Left colon (tissue), 2 donors: ENCODE data around the gene FYB2. TPM values are rescaled to one million over a fixed set of nuclear protein-coding genes. Genes with fewer than 3 reads are reported as not detected.

Experiments
- ATAC-seq: fragments of 200-7000 bp; cut with Tn5 transposase; one replicate; pipeline ENCODE4 v1.9.1; 2020; ENCODE audit warnings: mild to moderate bottlenecking, moderate library complexity
- DNase-seq, 2 donors: peaks; one replicate each; pipeline ENCODE4 v3.0.0-alpha.2; 2020
- intact Hi-C, 2 donors: fragments of 100-400 bp; cut with DNase I in 1 of 2; cut with micrococcal nuclease in 1 of 2; formaldehyde crosslinking; loops; one replicate each; pipeline versions ENCODE4 v1.11.2 to v1.14.0; 2022; cut with DNase I, micrococcal nuclease
- total RNA-seq, 2 donors: library from RNA; stranded (reverse); fragmentation: NEBNext Ultra II Directional; extraction: Animal tissue kit (Norgen Biotek cat#: 25700); gene quantifications; one replicate each; pipeline ENCODE4 v1.2.1, GENCODE V29; 2021
- donor health status: DM: no; HTN: no; CAD: no.
- donor health status: DM: yes; HTN: yes; CAD: no.

The FYB2 gene
- total RNA-seq, 2 donors from 2014 or later: 1.4 to 6.0 TPM

DNA sequence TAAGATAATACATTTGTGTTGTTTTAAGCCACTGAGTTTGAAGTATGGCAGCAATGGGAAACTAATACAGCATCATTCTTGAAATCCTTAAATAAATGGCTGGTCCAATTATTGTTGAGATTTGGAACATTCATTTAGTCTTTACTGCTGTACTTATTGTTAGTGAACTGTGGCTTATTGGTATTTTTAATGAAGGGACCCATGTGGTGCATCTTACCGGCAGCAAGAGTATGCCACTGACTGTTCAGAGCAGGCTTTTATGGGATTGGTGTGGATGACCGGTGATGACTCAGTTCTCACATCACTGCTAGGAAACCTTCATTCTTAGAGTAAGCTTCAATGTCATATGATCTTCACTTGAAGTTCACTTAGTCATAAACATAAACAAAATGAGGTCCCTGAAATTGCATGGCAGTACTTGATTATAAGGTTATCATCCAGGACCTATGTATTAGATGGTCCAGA is 142.6 kb downstream of the FYB2 start:
- no peak for ATAC-seq
- intact Hi-C loops: no loop called here
- DNase-seq: no peak

- ATAC-seq: no peak
- DNase-seq: no peak
- intact Hi-C loops: no loop called here
These were observed 143.4 kb downstream of the FYB2 start for GRCh38 chr1:56675763-56676162.

GRCh38 chr1:56672579-56672978 is 146.6 kb downstream of the FYB2 start:
- ATAC-seq (no peak), DNase-seq (no peak)
- intact Hi-C loops: no loop called here

DNA sequence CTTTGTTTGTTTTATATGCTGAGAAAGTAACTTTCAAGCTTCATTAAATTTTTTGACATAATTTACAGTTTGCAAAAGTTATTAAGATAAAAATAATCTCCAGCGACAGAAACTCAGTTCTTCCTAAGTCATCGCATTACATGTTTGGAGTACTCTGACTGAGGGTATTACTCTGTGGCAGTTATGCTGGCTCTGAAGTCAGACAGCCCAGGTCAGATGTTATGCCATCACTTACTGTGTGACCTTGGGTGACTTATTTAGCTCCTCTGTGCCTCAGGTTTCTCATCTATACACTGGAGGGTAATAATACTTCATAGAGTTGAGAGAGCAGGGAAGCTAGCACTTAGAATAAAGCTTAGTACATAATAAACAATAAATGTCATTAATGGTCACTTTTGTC is 147.7 kb downstream of the FYB2 start:
- intact Hi-C loops: no loop called here
- DNase-seq: no peak
- no peak for ATAC-seq

DNA sequence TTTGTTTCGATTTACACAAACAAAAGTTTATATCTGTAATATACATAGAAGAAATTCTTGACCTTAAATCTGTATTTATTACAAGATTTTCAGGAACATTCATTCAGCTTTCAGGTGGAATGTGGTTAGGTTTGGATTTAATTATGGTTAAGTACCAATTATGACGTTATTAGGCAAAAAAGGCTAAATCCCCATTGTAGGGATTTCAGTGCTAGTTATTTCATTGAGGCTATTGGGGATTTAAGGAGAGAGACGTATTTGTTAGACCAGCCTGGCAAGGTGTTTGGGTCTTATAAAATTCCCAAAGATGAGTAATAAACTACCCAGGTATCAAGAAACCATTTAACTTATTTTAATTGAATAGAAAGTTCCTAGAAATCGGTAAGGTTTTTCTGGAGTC is 148.1 kb downstream of the FYB2 start:
- intact Hi-C loops: no loop called here
- DNase-seq (no peak), ATAC-seq (no peak)

GRCh38 chr1:56670350-56670749 is 148.9 kb downstream of the FYB2 start:
- ATAC-seq (no peak), DNase-seq (no peak)
- intact Hi-C loops: no loop called here

Other genes with a start within 250 kb of the FYB2 start
- 10 to 100 TPM; 29.8 to 46.5 TPM for gene PLPP3, start 239.8 kb downstream of the FYB2 start, total RNA-seq
- 1 to 10 TPM; 3.5 to 4.4 TPM for gene PRKAA2, start 174.1 kb downstream of the FYB2 start, total RNA-seq
- gene C8A, start 35.4 kb upstream of the FYB2 start, total RNA-seq: not detected
- not detected for gene C8B, start 146.6 kb upstream of the FYB2 start, total RNA-seq